GM19324 (cell line): ENCODE data around the gene MARCKSL1.
A peak's percentile ranks its signal among the peaks of the same experiment; 100 is the strongest.
"Not testable (repeated sequence)": the region's sequence is repeated elsewhere in the genome, so short reads cannot be mapped to it uniquely, and the experiment has no call there.

Experiments used
- ATAC-seq: cut with Tn5 transposase; IDR thresholded peaks from one replicate; pipeline ENCODE4 v1.9.1; 2021; ENCODE audit warnings: mild to moderate bottlenecking, moderate library complexity; ENCODE audit not compliant: unreplicated experiment, low FRiP score

MARCKSL1 gene

GRCh38 chr1:32335790-32336590 lies at the start of gene MARCKSL1:
TSS of gene MARCKSL1 (minus strand) at chr1:32336233. CDS start at chr1:32336033, 200 bp downstream.
- ATAC-seq = peak; percentile 44

DNA sequence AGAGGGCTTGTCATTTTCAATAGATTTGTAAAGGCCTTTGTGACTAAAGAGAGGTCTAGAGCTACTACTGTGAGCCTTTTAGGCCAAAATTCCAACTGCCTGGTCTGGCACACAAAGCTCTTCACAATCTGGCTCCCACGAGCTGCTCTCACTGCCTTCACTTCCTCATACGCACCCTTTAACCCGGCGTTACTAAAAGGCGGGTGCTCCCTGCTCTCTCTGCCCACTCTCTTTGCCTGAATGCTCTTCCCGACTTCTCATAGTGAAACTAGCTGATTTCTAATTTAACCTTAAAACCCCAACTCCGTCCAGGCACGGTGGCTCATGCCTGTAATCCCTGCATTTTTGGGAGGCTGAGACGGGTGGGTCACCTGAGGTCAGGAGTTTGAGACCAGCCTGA lies 44.0 kb upstream of the MARCKSL1 start:
- no peak for ATAC-seq

GRCh38 chr1:32377541-32378220 lies 41.6 kb upstream of the MARCKSL1 start:
- no peak for ATAC-seq

GRCh38 chr1:32376199-32376598 lies 40.2 kb upstream of the MARCKSL1 start:
- no peak for ATAC-seq

- no peak for ATAC-seq
Observed at GRCh38 chr1:32373996-32374592, 38.1 kb upstream of the MARCKSL1 start.

GRCh38 chr1:32372149-32372756 lies 36.2 kb upstream of the MARCKSL1 start:
- ATAC-seq = no peak

GRCh38 chr1:32367912-32368635 lies 32.0 kb upstream of the MARCKSL1 start:
- no peak for ATAC-seq

DNA sequence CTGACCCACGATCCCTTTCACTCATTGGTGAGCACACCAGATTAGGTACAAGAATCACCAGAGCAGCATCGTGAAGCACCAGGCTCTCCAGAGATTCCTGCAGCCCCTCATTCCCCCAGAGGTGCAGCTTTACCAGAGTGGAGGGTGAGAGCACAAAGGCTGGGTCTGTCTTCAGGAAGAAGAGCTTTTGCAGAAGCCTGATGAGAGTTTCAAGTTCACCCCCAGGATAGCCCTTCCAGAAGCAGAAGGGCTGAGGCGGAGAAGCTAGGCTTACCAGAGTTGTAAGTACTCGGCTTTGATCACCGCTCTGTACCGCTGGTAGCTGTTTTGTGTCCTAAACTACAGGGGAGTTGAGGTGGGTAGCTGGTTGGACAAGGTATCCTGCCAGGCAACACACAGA lies 29.4 kb upstream of the MARCKSL1 start:
- no peak for ATAC-seq

GRCh38 chr1:32364836-32365235 lies 28.8 kb upstream of the MARCKSL1 start:
- no peak for ATAC-seq

GRCh38 chr1:32363713-32364112 lies 27.7 kb upstream of the MARCKSL1 start:
- ATAC-seq = no peak

DNA sequence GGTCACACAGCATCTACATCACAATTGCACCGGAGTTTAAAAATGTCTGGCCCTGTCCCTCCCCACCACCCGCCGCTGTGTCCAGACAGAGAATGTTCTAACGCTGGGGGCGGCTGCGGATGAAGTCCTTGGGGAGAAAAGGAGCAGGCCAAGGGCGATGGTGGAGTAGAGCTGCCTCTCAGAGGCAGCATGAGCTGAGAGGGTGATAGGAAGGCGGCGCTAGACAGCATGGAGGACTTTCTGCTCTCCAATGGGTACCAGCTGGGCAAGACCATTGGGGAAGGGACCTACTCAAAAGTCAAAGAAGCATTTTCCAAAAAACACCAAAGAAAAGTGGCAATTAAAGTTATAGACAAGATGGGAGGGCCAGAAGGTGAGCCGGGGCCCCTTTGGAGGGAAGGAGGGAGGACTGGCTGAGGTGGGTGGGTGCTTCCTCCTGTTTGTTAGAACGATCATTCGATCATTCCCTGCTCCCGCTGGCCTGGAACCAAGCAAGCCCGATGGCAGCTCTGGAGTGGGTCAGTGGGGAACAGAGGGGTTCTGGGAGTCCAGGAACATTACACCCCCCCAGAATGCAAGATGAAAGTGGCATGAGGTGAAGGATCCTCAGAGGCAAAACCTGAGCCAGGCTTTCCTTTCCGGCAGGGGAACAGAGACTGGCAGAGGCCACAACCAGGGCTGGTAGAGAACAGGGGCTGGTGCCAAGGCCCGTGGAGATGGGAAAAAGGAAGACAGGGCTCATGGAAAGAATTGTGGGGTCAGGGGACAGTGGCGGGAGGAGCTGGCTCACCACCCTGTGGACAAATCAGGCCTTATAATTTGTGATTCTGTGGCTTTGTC lies 26.7 kb upstream of the MARCKSL1 start, which contains the start of the genes FAM229A and TSSK3:
Gene FAM229A (minus strand): TSS at position 12 of the 840 bp plus-strand sequence. CDS start 394 bp downstream, outside the sequence.
Gene TSSK3 (plus strand): TSS at position 66 of the 840 bp plus-strand sequence. CDS start 163 bp downstream, at position 229.
- ATAC-seq = no peak

GRCh38 chr1:32361674-32362473 lies 25.8 kb upstream of the MARCKSL1 start:
- no peak for ATAC-seq

DNA sequence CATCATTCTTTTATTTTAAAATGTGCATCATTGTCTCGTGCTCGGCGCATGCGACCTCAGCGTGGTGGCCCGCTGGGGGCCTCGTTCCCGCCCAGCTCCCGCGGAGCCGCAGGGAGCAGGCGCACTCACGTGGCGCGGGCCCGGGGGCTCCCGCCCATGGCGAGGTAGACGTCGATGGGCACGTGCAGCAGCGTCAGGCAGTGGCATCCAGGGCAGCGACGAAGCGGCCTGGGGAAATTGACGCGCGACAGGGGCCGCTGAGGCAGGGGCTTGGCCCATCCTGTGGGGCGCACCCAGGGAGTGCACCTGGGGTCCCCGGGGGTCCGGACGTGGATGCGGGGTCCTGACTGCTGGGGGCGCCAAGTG lies 25.3 kb upstream of the MARCKSL1 start:
- no peak for ATAC-seq

GRCh38 chr1:32358435-32358834 lies 22.4 kb upstream of the MARCKSL1 start:
- ATAC-seq = no peak

- no peak for ATAC-seq
Observed at GRCh38 chr1:32357614-32358013, 21.6 kb upstream of the MARCKSL1 start.

DNA sequence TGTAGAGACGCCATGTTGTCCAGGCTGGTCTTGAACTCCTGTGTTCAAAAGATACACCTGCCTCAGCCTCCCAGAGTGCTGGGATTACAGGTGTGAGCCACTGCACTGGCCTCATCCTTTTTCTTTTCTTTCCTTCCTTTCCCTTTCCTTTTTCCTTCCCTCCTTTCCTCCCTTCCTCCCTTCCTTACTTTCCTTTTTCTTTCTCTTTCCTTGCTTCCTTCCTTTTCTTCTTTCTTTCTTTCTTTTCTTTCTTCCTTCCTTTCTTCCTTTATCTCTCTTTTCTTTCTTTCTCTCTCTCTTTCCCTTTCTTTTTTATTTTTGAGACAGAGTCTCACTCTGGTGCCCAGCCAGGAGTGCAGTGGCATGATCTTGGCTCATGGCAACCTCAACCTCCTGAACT lies 20.4 kb upstream of the MARCKSL1 start:
- no peak for ATAC-seq

DNA sequence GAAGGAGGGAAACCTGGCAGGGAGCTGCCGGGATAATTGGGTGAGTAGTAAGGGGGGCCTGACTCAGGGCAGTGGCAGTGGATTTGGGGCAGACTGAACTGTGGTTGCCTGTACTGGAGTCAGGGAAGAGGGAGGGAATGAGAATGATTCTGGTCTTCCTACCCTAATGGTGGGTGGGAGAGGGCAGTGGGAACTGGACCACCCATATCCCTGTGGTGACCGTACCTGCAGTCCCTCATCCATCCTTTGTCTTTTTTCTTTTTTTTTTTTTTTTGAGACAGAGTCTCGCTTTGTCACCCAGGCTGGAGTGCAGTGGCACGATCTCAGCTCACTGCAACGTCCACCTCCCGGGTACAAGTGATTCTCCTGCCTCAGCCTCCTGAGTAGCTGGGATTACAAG lies 19.7 kb upstream of the MARCKSL1 start:
- not testable (repeated sequence) for ATAC-seq

GRCh38 chr1:32353886-32354570 lies 18.0 kb upstream of the MARCKSL1 start:
- no peak for ATAC-seq
